Embryonic facial prominence (tissue), 1 donor: ENCODE results near the gene KLF16.
"Not testable (repeated sequence)": the region's sequence is repeated elsewhere in the genome, so short reads cannot be mapped to it uniquely, and the experiment has no call there.

Experiments
- DNase-seq: peaks from one replicate; pipeline ENCODE4 v3.0.0-alpha.2; 2016; ENCODE audit errors: extremely low spot score

KLF16 gene

GRCh38 chr19:1863328-1863637 is at the start of gene KLF16:
Gene KLF16 (minus strand): TSS chr19:1863579. CDS start chr19:1863497, 82 bp downstream.
- DNase-seq, result no peak

GRCh38 chr19:1912760-1913505 is 49.6 kb upstream of the KLF16 start:
- DNase-seq, result no peak

GRCh38 chr19:1911995-1912394 is 48.6 kb upstream of the KLF16 start:
- DNase-seq, result no peak

- no peak for DNase-seq
Observed at GRCh38 chr19:1911098-1911497, 47.7 kb upstream of the KLF16 start.

GRCh38 chr19:1910177-1910576 is 46.8 kb upstream of the KLF16 start:
- no peak for DNase-seq

GRCh38 chr19:1909761-1910080 is 46.3 kb upstream of the KLF16 start:
- DNase-seq, result no peak

GRCh38 chr19:1908364-1908678 is 44.9 kb upstream of the KLF16 start:
- DNase-seq, result no peak

- no peak for DNase-seq
Observed at GRCh38 chr19:1907563-1908363, 44.4 kb upstream of the KLF16 start.

GRCh38 chr19:1906985-1907562 is 43.7 kb upstream of the KLF16 start:
- DNase-seq, result no peak

GRCh38 chr19:1905863-1906375 is 42.5 kb upstream of the KLF16 start:
- DNase-seq, result no peak

- peak; percentile 97 for DNase-seq
Observed at GRCh38 chr19:1905110-1905862, 41.9 kb upstream of the KLF16 start, which contains the start of the genes ADAT3 and SCAMP4. Gene ADAT3 (plus strand): TSS chr19:1905399. CDS start chr19:1912048, 6,649 bp downstream. Gene SCAMP4 (plus strand): TSS chr19:1905399. CDS start chr19:1915020, 9,621 bp downstream.

- no peak for DNase-seq
Observed at GRCh38 chr19:1904860-1905109, 41.4 kb upstream of the KLF16 start.

GRCh38 chr19:1902923-1903322 is 39.5 kb upstream of the KLF16 start:
- DNase-seq, result no peak

- DNase-seq, result no peak
Observed at GRCh38 chr19:1901940-1902404, 38.6 kb upstream of the KLF16 start.

GRCh38 chr19:1896508-1896907 is 33.1 kb upstream of the KLF16 start:
- no peak for DNase-seq

GRCh38 chr19:1893791-1894190 is 30.4 kb upstream of the KLF16 start:
- DNase-seq, result no peak

- no peak for DNase-seq
Observed at GRCh38 chr19:1889907-1890306, 26.5 kb upstream of the KLF16 start.

GRCh38 chr19:1888385-1888784 is 25.0 kb upstream of the KLF16 start:
- no peak for DNase-seq

- not testable (repeated sequence) for DNase-seq
Observed at GRCh38 chr19:1886360-1886759, 23.0 kb upstream of the KLF16 start.

GRCh38 chr19:1885398-1886119 is 22.2 kb upstream of the KLF16 start, which contains the start of gene ABHD17A:
Gene ABHD17A (minus strand): TSS chr19:1885496. CDS start chr19:1881566, 3,930 bp downstream.
- DNase-seq, result peak; percentile 87

- DNase-seq, result no peak
Observed at GRCh38 chr19:1884719-1885334, 21.4 kb upstream of the KLF16 start.
